AG08396 (cell line): ENCODE results near the gene TAB2.
"Not testable (repeated sequence)": the region's sequence is repeated elsewhere in the genome, so short reads cannot be mapped to it uniquely, and the experiment has no call there.

ENCODE experiments used
- DNase-seq: peaks from one replicate; pipeline ENCODE4 v3.0.0; 2012; ENCODE audit warnings: low spot score, mixed read lengths

The TAB2 gene

DNA sequence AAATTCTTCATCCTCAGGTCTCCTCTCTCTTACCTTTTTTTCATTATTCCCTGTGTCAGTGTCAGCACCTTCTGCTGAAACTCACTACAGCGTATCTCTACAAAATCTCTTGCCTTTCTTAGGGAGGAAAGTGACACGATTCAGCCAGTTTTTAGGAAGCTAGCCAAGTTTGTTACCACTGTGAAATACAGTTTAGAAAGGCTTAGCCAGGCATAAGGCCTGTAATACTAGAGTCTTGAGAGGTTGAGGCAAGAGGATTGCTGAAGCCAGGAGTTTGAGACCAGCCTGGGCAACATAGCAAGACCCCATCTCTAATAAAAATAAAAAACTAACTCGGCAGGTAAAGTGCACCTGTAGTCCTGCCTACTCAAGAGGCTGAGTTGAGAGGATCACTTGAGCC, 16.7 kb downstream of the TAB2 start:
- no peak for DNase-seq

DNA sequence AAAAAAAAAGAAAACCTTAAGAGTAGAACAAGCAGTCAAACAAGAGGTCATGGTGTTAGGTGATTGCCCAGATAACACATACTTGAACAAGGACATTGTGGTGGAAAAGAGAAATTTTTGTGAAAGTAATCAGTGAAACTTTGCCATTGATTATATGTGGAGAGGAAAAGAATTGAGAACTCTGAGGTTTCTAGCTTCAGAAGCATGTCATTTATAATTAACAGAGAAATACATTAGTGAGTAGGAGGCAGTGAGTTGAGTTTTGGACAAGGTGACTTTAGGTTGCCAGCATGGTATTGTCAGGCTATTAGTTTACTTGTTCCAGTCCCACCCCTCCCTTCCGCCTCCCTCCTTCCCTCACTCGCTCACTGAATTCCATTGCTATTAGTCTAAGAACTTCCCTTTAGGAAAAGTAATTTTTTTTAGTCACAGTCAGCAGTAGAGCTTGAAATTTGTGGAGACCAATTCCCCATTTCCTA, 17.2 kb downstream of the TAB2 start:
- DNase-seq: peak; percentile 29

DNA sequence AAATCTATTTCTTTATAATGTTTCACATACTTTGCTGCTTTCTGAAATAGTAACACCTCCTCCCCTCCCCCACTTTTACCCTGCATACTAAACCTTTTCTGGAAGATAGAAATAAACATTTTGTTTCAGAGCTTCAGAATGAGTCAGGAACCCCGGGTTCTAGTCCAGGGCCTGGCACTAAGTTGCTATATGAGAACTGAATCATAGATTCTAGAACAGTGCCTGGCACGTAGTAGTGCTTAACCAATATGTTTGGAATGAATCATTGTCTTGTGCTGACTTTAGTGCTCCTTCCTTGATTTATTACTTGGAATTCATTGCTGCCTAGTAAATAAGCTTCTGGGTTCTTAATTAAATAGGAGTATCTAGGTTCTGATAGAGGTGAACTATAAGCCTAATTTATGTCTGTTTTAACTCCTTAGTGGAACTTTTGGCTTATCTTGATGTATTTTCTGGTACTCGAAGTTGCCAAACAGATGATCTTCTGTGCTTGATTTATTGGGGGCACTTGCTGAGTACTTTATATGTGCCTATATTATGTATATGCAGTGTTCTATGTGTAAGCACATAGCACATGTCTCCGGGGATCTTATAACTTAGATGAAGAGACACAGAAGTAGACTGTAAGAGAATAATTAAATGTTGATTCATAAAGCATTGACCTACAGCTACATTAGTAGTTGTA, 18.6 kb downstream of the TAB2 start:
- DNase-seq: no peak

DNA sequence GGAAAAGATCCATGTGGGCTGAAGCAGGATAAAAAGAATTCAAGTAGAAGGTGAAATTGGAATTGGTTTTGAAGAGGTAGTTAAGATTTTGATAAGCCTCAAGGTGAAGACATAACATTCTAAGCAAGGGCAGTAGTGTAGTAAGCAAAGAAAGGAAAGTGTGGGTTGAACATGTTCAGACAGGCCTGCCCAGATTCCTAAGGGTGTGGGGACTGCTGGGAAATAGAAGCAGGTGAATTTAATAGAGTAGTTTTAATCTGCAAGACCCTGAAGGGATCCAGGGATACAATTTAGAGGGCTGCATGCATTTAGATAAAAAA, 19.1 kb downstream of the TAB2 start:
- no peak for DNase-seq

DNA sequence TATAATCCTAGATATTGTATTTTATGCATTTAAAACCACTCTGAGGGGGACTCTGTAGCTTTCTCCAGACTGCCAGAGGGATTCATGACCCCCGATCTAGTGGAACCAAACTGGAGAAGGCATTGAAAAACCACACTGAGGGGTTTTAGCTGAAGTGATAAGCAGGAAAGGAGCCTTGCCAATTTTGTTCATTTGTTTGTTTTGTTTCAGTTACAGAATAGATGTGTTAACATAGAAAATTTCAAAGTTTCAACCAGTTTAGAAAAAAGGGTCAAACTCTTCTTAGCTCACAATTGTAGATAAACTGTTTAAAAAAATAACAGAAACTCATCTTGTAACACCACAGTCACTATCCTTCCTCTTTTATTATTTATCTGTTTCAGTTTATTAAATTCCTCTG, 19.8 kb downstream of the TAB2 start:
- no peak for DNase-seq

DNA sequence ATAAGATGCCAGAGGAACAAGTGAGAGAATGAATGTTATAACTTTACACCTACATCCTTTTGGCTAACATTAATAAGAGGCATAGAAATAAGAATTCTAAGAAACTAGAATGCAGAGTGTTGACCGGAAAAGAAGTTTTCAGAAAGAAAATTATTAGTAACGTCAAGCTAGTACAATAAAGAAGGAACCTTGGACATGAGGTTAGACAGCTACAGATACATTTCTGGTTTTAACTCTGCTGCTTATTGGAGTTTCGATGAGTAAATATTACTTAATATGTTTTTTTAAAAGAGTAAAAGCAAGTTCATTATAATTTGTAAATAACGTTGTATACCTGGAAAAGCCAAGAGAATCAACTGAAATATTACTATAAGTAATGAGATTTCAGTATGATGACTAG, 22.7 kb downstream of the TAB2 start:
- no peak for DNase-seq

DNA sequence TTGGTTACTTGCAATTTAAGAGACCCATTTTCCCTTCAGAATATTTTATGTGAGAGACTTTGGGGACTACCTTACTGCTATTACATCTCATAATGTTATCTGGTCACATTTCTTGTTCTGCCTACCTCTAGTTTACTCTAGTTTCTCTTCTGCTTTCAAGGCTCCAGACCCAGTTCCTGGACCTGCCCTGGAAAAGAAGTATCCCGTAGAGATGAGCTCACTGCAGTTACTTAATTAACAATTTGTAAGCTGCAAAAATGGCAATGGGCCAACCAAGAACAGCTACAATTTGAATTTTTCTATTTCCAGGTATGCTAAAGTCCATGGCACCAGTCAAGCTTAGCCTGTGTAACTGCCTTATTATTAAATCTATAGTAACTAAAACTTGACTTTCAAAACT, 25.0 kb downstream of the TAB2 start:
- no peak for DNase-seq

DNA sequence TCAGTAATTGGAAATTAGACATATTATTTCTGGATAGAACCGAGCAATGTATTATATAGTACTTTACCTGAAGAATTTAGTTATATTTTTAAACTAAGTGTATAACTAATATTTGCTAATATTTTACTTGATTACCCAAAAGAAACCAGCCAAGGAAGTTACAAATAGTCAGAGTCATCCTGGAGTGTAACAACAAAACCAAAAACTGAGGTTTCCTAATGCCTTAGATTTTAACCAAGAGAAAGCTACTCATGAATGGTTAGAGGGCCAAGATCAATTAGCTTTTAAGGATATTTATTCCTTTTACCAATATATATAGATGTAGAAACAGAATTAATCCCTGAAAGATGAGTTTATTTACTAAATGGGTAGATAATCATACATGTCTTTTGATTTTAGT, 26.0 kb downstream of the TAB2 start:
- no peak for DNase-seq

DNA sequence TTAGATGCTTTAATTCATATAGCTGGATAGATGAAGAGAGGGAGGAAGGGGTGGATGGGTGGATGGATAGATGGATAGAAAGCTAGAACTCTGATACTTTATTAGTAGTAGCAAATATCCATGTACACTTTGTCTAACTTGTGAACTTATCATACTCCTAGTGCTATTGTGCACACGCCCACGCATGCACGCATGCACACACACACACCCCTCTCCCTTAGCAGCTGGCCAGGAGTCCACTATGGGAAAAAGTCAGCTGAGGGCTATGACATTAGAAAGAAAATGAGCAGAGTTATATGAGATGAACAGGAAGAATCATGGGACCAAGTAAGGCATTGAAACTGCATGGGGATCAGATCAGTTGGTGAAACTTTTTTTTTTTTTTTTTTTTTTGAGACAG, 28.6 kb downstream of the TAB2 start:
- no peak for DNase-seq

DNA sequence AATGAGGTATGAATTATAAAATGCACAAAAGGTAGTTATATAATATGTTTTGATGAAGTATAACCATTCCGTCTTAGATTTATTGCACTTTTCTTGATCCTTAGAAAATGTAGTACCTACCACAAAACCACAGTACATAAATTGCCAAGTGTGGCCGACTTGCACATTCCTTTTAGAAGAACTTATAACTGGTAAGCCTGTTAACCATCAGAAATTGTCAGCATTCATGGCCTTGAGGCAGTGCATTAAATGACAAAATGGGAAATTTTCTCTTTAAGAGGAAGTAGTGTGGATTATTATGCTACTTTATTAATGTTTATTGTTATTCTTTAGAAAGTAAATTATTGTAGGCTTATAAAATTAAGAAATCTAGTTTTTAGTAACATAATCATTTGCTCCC, 29.6 kb downstream of the TAB2 start:
- DNase-seq: no peak

DNA sequence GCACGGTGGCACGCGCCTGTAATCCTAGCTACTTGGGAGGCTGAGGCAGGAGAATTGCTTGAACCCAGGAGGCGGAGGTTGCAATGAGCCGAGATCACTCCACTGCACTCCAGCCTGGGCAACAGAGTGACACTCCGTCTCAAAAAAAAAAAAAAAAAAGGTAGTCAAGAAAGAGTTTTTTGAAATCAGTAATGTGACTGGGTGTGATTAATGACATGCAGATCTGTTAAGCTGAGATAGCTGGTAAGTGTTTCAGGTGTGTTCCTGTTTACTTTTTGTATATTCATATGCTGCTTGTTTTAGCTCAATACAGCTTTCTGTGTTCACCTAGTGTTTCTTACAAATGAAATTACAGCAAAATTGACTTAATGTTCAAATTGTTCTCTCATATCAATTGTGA, 31.8 kb downstream of the TAB2 start:
- DNase-seq: not testable (repeated sequence)

DNA sequence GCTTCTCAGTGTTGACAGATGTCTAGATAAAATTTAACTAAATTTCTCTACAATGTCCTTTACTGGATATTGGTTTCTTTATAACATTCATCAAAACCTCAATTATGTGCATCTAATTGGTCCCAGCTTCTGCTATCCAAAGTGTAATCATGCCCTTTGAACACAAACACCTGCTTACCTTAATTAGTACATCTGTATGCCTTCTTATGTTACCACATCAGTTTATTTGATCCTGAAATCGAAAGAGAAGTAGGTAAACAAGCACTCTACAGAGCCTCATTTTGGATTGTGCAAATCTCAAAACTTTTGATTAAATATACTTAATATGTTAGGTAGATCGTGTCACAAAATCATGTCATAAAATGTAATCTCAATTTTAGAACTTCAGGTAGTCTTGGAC, 36.5 kb downstream of the TAB2 start:
- DNase-seq: no peak

DNA sequence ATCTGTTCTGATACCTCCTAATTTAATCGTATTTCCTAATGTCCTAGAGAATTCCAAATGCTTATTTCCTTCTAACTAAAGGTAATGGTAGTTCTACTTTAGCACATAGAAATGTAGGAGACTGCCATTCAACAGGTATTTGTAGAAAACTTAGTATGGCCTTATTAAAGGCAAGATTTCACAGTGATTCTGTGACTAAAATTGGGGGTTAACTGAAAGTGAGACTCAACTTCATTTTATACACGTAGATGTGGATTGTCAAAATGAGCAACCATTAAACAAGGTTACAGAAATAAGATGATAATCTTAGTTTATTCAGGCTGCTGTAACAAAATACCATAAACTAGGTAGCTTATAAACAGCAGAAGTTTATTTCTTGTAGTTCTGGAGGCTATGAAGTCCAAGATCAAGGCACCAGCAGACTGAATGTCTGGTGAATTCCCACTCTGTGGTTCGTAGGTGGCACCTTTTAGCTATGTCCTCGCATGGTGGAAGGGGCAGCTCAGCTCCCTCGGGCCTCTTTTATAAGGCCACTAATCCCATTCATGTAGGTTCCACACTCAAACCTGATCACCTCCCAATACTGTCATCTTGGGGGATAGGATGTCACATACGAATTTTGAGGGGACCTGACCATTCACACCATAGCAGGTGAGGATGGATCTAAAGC, 38.7 kb downstream of the TAB2 start:
- DNase-seq: no peak

DNA sequence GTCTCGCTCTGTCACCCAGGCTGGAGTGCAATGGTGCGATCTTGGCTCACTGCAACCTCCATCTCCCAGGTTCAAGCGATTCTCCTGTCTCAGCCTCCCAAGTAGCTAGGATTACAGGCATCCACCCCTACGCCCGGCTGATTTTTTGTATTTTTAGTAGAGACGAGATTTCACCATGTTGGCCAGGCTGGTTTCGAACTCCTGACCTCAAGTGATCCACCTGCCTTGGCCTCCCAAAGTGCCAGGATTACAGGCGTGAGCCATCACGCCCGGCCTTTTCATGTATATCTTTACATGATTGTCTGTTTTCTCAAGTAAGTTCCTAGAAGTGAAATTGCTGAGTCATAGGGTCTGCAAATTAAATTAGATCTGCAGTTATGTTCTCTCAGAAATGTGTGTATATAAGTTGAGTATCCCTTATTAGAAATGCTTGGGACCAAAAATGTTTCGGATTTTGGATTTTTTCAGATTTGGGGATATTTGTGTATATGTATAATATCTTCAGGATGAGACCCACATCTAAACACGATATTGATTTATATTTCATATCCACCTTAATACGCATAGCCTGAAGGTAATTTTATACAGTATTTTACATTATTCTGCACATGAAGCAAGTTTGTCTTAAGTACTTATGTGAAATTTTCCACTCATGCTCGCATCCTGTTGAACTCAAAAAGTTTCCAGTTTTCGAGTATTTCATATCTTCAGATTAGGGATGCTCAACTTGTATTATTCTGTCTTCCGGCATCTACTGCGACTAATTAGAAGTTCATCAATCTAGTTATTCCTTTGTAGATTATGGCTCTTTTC, 40.4 kb downstream of the TAB2 start:
- no peak for DNase-seq

DNA sequence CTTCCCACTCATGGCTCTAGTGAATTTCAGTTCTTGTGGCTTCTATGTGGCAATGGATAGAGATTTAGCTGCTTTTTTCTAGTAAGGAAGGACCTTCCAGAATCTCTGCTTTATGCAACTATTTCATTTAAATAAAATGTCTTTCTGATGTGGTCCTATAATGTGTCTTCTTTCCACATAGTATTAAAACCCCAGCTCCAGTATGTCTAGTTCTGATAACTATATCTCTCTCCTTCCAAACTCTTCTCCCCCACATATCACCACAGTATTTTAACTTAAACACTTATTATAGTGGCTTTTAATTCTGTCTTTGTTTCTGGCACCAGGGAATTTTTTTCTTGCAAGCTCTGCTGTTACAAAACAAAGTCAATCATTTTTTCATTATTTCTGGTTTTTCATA, 41.9 kb downstream of the TAB2 start:
- DNase-seq: no peak

DNA sequence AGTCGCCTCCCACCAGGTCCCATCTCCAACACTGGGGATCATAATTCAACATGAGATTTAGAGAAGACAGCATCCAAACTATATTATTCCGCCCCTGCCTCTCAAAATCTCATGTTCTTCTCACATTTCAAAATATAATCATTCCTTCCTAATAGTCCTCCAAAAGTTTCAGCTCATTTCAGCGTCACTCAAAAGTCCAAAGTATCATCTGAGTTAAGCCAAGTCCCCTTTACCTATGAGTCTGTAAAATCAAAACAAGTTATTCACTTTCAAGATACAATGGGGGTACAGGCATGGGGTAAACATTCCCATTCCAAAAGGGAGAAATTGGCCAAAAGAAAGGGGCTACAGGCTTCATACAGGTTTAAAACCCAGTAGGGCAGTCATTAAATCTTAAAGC, 43.0 kb downstream of the TAB2 start:
- DNase-seq: no peak

DNA sequence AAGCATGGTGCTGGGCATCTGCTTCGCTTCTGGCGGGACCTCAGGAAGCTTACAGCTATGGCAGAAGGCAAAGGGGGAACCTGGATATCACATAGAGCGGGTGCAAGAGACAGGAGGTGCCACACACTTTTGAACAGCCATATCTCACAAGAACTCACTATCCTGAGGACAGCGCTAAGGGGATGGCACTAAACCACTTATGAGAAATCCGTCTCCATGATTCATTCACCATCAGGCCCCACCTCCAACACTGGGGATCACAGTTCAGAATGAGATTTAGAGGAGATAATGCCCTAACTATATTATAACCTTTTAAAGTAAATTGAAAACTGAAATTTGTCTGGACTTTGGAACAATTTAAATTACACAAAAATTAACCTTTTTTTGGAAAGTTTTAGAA, 44.8 kb downstream of the TAB2 start:
- no peak for DNase-seq

DNA sequence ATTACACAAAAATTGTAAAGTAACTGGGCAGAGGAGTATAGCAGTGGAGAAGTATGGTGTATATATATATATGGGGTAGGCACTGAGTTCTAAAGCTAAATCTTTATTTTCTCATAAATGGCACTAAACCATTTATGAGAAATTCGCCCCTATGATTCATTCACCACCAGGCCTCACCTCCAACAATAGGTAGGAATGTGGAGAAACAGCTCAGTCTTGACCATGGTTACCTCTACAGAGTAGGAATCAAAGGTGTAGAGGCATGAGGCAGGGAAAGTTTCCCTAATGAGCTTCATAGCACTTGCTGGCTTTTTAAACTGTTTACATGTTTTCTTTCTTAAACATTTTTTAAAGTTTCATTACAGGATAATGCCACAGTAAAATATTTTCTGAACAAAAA, 45.6 kb downstream of the TAB2 start:
- DNase-seq: no peak

DNA sequence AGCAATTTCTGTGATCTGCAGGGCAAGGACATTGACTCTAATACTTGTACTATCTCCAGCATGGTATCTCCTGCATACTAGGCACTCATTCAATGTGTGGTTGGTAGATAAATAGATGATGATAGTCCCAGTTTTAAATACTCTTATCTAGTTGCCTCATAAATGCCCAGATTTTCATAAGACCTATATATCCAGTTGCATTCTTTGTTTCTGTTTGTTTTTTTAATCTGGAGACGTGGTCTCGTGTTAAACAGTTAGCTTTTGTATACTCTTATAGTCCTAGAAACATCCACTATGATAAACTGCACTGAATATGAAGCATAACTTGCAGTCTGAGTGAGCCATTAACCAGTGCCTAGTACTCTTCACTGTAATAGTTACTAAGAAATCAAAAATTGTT, 47.0 kb downstream of the TAB2 start:
- no peak for DNase-seq

DNA sequence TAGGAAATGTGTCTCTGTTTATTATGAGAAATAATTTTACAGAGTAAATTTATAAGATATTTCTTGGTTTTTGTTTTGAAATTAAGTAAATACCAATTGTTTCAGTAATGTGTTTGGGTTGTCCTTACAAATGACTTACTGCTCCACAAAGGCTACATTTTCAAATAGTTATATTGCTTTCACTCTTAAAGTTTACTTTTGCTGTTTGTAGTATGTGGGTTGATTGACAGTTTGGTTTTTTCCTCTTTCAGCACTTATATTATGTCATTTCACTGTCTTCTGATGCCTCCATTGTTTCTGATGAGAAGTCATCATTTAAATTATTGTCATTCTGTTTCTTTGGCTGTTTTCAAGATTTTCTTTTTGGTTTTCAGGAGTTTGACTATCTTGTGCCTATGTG, 47.7 kb downstream of the TAB2 start:
- no peak for DNase-seq

DNA sequence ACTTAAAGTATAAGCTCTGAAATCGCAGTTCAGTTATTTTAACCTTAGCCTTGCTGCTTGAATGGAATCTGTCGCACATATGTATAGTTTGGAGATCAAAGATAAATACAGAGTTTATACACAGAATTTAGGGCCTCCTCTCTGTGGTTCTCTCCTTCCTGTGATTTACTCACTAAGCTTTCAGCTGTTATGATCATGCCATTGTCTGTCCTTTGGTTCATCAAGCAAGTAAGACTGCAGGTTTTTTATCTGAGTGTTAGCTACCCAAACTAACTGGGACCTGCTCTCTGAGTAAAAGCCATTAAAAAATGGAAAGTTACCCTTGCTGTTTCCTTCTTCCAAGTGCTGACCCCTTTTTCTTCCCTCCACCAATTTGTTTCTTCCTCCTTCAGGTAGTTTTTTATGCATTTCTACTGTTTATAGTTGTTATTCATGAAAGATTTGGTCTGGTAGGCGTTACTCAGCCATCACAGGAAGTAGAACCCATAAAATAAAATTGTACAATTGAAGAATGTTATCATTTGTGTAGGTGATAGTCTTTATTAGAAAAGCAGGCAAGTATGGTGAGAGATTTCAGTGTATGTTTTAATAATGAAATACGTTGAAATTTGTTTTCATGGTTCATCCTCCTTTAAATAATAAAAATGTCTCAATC, 48.9 kb downstream of the TAB2 start:
- DNase-seq: no peak

DNA sequence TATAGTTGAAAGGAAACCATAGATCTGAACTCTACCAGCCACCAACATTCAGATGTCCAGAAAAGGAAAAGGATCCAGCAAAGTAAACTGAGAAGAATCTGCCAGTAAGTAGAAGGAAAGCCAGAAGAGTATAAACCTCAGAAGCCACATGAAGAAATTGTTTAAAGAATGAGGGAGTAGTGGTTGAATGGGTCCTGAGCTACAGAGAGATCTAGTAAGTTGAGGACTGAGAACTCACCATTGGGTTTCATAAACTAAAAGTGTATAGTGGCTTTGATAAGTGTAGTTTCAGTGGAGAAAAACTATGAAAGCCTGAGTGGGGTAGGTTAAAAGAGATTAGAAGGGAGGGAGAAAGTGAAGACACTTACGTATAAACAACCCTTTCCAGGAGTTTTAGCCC, 50.6 kb downstream of the TAB2 start:
- DNase-seq: no peak

DNA sequence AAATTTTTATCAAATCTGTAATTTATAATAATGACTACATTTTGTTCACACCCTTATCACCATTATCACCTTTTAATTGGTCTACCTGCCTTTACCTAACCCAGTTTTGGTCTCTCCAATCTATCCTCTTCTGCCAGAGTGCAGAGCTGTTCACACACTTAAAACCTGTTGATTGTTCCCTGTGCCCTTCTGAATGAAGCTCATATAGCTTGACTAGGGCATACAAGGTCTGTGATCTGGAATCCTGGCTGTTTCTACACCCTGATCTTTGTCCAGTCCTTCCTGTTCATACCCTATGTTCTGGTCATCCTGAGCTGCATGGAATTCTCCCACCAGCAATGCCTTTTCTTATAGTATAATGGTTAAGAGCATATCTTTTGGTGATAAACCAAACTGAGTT, 53.6 kb downstream of the TAB2 start:
- DNase-seq: no peak
